GM18502 (cell line): ENCODE results near the gene ABCB11.

Experiments
- ATAC-seq: cut with Tn5 transposase; IDR thresholded peaks from one replicate; pipeline ENCODE4 v1.9.1; 2021; ENCODE audit warnings: mild to moderate bottlenecking; ENCODE audit not compliant: unreplicated experiment, poor library complexity

The ABCB11 gene

DNA sequence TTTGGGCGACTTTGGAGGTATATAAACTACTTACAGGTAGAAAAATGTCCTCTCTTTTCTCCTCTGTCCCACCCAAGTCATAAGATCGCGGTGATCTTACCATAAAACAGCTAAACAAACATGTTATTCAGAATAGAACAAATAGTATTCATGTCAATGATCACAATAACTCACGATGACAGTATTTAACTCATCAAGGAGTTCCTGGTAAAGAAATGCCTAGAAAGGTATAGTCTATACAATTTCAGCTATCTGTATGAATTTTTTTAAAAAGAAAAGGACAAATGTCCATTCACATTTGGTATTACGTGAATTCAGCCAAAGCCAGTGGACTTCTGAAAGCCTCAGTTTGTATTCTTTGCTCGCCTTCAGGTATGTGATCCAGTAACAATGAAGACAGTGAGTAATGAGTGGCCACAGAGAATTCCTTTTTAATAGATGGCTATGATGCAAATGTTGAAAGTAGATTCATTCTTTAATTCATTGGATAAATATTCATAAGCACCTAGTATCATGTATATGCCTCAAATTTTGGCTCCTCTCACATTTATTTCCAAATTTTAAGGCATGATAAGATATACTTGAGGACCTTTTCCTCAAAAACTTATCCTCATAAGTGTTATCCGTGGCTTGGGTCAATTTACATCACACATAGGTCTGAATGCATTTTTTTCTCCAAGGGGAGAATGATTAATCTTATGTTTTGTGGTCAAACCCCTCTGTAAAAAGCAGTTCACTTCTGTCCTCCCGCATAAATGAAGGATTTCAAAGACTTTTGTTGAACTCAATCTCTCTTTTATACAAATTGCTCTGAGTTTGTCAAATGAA, 20.3 kb downstream of the ABCB11 start:
- no peak for ATAC-seq

DNA sequence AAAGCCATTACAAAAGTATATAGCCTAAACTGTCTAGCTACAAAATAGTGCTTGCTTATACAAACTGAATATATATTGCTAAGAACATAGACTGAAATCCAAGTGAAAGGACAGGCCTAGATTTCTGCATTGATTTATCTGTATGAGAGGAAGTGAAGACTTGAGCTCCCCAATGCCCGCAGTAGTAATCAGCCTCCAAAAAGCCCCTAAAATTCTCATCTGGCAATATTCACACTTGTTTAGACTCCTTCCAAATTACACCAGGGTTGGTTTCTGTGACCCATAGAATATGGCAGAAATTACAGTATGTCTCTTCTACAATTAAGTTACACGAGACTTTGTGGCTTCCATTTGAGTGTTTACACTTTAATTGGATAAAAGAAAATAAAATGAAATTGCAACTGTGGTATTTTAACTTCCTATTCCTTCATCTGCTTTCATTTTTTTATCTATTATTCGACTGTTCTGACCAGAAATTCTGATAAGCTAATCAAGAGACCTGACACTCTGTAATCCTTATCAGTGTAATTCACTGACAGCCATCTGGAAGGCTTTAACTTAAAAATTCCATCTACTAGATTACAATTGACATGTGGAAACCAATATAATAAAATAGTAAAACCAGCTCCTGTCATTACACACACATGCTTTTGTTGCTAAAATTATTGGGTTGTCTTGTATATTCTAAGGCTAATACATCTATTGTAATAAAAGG, 21.1 kb downstream of the ABCB11 start:
- ATAC-seq = no peak

DNA sequence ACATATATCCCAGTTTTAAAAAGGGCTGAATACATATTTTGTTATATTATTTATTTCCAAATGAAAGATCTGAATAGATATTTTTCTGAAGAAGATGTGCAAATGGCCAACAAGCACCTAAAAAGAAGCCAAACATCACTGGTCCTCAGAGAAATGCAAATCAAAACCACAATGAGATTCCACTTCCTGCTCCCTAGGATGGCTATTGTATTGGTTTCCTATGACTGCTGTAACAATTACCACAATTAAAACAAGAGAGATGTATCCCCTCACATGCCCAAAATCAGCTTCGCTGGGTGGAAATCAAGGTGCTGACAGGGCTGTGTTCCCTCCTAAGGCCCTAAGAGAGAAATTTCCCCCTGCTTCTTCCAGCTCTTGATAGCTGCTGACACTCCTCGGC, 23.2 kb downstream of the ABCB11 start:
- ATAC-seq = no peak

DNA sequence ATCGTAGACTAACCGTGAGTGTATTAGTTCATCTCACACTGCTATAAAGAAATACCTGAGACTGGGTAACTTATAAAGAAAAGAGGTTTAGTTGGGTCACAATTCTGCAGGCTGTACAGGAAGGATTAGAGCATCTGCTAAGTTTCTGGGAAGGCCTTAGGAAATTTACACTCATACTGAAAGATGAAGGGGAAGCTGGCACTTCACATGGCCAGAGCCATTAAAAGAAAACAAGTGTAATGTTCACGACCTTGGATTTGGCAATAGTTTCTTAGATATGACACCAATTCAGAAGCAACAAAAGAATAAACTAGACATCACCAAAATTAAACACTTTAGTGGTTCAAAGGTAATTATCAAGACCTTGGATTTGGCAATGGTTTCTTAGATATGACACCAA, 23.8 kb downstream of the ABCB11 start:
- no peak for ATAC-seq

DNA sequence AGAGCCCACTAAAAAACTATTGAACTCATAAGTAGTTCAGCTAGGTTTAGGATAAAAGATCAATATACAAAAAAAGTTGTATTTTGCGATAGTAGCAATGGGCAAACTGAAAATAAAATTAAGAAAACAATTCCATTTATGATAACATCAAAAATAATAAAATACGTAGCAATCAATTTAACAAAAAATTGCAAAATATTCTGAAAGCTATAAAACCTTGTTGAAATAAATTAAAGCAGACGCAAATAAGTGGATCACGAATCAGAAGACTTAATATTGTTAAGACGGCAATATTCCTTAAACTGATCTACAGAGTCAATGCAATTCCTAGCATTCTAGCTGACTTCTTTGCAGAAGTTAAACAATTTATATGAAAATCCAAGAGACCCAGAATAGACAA, 24.5 kb downstream of the ABCB11 start:
- no peak for ATAC-seq

DNA sequence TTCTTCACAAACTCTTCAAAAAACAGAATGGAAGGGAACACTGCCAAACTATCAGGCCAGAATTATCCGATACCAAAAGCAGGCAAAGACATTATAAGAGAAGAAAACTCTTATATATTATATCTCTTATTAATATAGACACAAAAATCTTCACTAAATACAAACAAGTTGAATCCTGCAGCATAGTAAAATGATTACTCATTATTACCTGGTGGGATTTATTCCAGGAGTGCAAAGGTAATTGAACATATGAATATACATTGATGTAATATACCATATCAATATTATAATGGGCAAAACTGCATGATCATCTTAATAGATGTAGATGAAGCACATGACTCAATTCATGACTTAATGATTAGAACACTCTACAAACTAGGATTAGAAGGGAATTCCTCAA, 25.1 kb downstream of the ABCB11 start:
- no peak for ATAC-seq

DNA sequence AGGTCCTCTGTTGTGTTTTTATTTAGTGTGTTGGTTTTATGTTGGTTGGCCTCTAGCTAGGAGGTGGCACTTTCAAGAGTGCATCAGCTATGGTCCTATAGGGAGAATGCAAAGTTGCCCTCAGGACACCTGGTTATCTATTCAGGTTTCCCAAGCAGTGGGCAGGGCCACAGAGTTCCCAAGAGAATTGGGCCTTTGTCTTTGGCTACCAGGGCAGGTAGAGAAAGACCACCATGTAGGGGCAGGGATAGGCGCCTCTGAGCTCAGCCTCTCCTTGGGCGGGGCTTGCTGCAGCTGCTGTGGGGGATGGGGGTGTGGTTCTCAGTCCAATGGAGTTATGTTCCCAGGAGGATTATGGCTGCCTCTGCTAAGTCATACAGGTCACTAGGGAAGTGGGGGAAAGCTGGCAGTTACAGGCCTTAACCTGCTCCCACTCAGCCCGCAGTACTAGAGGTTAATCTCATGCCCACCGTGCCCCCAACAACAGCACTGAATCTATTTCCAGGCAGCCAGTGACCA, 26.0 kb downstream of the ABCB11 start:
- ATAC-seq = no peak

DNA sequence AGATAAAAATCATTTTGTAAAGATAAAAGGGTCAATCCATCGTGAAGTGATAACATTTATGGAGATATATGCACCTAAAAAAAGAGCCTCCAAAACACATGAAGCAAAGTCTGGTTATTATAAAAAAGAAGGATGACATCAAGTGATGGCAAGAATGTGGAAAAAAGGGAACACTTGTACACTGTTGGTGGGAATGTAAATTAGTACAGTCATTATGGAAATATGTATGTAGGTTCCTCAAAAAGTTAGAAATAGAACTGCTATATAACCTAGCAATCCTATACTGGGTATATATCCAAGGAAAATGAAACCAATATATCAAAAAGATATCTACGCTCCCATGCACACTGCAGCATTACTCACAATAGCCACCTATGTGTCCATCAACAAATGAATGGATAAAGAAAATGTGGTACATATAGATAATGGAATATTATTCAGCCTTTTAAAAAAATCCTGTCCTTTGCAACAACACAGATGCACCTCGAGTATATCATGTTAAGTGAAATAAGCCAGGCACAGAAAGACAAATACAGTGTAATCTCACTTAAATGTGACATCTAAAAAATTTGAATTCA, 28.9 kb downstream of the ABCB11 start:
- ATAC-seq = no peak

DNA sequence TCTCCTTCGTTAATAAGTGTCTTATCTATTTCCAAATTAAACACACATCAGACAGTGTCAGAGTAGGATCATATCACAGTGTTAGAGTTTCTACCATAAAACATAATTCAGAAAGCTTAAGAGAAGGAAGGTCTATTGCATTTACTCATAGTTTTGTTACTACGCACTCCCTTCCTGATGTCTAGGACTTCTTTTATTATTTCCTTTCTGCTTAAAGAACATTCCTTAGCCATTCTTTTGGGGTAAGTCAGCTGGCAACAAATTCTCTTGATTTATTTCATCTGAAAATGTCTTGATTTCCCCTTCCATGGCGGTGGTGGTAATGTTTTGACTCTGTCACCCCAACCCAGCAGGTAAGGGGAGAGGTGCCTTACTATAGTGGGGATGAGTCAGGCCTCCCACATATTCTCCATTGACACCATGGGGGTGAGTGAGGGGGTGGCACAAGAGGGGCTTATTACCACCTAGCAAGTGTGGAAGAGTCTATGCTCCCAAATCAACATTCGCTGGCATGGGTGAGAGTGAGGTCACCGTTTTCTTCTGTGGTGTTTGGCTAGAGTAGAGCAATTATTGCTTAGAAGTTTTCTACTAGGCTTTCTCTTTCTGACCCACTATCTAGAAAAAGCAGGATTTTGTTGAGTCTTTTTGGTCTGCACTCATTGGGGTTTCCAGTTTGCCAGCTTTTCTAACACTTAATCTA, 29.9 kb downstream of the ABCB11 start:
- no peak for ATAC-seq

DNA sequence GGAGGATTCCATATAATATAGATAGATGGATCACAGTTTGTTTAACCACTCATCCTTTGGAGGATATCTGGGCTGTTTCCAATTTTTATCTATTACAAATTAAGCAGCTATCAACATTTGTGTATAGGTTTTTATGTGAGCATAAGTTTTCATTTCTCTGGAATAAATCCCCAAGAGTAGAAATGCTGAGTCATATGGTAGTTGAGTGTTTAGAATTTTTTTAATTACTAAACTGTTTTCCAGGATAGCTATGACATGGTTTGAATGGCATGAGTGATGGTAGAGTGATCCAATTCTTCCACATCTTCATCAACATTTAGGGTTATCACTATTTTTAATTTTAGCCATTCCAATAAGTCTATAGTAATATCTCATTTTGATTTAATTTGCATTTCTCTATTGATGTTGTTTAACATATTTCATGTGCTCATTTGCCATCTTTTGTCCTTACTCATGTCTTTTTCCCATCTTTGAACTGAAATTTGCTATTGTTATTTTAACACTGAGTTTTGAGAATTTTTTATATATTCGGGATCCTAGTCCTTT, 31.4 kb downstream of the ABCB11 start:
- ATAC-seq = no peak

DNA sequence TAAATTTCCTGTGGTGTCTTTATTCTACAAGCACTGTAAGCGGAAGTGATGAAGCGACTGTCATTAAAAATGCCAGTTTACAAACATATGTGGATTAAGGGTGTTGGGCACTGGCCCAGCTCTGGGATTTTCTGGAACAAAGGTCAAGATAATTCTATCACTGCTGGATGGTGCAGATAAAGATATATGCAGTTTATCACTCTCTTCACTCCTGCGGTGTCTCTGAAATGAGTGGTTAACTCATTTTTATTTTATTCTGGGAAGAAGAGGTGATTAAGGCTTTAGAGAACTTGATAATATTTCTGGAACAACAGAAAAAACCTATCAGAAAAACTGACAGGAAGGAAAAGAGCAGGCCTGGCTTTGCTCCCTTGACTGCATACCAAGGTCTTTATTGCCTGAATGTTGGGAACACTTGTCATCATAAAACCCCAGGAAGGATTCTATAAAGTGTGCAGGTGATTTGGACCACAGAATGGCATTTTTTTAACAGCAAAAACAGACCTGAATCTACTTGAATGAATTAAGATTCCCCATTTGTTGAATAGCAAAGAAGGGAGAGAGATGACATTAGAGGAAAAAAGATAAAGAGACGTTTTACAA, 32.4 kb downstream of the ABCB11 start:
- no peak for ATAC-seq

DNA sequence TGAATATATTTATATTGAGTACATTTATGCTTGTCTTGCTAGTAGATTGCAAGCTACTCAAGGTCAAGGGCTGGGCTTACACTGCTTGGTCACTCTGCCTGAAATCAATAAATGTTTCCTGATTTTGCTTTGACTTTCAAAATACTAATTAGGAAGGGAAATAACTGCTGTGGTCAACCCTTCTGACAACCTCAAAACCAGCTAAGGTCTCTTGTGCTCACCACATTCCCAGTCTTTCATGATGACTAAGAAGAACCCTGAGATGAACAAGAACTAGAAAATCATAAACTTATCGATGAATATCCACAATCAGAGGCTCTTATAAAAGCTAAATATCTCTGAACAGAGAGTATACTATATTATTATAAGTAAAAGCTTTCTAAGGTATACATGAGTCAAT, 33.3 kb downstream of the ABCB11 start:
- no peak for ATAC-seq

DNA sequence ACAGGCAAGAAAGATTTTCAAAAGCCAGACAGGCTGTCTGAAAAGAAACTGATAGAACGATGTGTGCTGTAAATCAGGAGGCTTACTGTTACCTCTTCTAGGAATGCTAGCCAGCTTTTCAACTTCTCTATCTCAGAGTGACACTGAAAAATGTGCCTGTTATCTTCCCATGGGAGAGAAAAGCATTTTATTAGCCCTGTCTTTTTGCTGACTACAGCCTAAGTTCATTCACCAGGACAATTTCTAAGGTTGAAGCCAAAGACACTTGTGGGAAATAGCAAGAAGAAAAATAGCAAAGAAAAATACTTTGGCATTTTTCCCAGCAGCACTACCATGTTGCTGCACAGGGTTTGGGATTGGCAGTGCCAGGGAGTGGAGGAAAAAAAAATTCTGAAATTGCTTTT, 34.0 kb downstream of the ABCB11 start:
- no peak for ATAC-seq

DNA sequence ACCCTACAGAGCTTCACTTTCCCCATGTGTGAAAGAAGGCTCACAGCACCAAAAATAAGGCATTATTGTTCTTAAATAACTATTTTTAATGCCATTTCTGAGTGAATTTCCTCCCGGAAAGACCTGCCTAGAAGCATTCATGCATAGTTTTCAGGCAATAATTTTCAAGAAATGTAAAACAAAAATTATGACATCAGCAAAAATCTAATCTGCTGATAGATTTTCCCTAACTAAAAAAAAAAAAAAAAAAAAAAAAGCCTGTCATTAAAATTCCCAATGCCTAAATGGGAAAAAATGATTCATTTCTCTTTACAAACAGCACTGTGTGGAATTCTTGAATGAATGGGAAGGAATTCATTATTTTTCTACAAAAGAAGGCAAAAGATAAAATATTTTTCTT, 35.4 kb downstream of the ABCB11 start:
- no peak for ATAC-seq

DNA sequence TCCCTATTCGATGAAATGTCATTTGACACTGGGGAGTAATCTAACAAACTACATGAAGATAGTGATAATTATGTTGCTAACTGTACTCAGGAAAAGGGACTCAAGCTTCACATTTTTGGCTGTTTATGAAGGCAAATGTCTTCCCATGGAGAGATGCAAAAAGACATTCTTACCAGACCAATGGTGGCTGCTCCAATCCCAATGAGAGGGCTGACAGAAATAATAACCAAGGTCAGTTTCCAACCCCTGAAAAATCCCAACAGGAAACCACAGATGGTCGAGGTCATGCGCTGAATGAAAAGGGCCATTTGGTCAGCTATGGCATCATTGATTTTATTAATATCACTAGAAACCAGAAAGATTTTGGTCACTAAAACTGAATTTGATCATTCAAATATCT, 37.6 kb downstream of the ABCB11 start:
- no peak for ATAC-seq

DNA sequence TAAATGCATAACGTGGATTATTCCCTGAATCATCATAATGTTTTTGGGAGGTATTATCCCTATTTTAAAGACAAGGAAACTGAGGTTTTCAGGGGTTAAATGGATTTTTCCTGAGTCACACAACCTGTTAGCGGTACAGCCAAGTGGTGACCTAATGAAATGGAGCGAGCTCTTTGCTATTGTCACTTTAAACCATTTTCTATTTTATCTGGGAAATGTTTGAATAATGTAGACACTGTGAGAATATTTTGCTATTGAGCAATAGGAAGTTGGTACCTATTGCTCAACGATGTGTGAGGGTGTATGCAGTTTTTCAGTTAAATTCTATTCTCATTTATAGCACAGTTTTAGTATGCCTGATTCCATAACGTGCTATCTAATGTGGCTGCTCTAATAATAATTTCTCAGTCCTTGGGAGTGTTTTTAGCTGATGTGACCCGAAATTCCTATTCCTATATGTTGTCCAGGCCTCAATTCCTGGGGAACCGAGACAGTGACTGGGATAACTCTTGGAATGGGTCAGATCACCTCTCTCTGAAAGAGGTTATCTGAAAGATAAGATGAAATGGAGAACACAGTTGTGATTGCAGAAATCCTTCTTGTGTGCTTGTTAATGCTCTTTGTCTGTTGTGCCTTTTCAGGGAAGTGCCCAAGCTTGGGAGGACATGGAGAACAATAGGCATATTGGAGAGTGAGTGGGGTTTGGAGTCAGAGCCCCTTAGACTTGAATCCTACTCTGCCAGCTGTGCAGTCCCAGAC, 38.4 kb downstream of the ABCB11 start:
- ATAC-seq = no peak

DNA sequence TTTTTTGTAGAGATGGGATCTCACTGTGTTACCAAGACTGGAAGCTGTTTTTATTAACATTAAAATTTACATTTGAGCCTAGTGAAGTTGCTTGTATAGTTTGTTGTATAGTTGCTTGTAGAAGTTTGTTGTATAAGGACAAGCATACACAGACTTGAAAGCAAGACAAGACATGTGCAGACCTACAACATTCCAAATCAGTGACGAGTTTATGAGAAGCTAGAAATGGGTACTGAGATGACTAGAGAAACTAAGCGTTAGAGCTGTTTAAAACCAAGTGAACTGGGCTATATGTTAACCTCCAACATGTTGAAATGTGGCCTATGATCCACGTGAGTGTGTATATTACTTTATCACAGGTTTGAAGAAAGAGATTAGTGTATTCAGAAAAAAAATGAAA, 39.1 kb downstream of the ABCB11 start:
- ATAC-seq = no peak

DNA sequence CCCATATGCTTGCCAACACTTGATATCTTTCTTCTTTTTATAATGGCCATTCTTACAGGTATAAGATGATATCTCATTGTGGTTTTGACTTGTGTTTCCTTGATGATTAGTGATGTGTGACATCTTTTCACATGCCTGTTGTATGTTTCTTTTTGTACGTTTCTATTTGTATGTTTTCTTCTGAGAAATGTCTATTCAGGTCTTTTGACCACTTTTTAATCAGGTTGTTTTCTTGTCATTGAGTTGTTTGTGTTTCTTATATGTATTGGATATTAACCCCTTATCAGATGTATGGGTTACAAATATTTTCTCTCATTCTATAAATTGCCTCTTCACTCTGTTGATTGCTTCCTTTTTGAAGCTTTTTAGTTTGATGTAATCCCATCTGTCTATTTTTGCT, 42.4 kb downstream of the ABCB11 start:
- ATAC-seq = no peak

DNA sequence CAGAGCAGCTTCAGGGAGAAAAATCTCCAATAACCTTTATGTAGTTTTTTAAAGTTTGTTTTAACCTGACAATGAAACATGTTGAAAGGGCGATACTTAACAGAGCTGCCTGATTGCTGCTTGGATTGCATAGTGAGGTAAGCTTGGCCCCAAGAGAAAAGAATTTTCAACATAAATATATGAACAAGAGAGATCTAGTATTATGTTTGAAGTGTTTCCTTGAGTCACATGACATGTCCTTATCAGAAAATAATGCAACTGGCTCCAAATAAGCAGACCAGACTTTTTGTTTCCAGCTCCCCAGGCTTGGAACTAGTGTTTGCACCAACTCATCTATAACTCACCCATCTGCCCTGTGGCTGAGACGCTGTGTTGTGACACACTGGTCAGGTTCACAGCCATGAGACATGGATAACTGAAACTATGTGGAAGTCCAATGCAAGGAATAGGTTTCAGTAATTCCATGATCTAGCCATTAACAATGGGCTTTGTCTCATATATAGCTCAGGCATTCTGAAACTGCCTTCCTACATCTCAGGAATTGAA, 44.7 kb downstream of the ABCB11 start:
- ATAC-seq = no peak
